Bronchial epithelial cell (primary cell): ENCODE measurements around the gene KDM4E. TPM values are rescaled to one million over a fixed set of nuclear protein-coding genes. Genes with fewer than 3 reads are reported as not detected.

Source experiments
- DNase-seq: peaks from one replicate; pipeline ENCODE4 v3.0.0-alpha.2; 2010; ENCODE audit warnings: low read depth
- FAIRE-seq: peaks from 2 replicates; lab custom pipeline; 2011; peaks lifted over from hg19 to GRCh38; lab: Jason Lieb, UNC
- H3K27me3 ChIP-seq: 2 replicates; pipeline ENCODE4 v1.5.1; 2011; ENCODE audit warnings: low read length; ENCODE audit not compliant: control insufficient read depth, insufficient read depth
- H3K36me3 ChIP-seq: 2 replicates; pipeline ENCODE4 v1.5.1; 2011; ENCODE audit warnings: low read length; ENCODE audit not compliant: control insufficient read depth, insufficient read depth
- H3K4me3 ChIP-seq: 2 replicates; pipeline ENCODE4 v1.5.1; 2011; ENCODE audit warnings: mild to moderate bottlenecking, low read depth, low read length, control low read depth
- CTCF ChIP-seq: IDR thresholded peaks from 2 replicates; pipeline ENCODE4 v1.5.1; 2011; ENCODE audit warnings: mild to moderate bottlenecking, moderate library complexity, low read length, control low read depth, inconsistent platforms; ENCODE audit not compliant: insufficient read depth, severe bottlenecking
- total RNA-seq: library from RNA; depleted of rRNA; stranded (reverse); fragments of >200 nt; gene quantifications from 2 replicates; pipeline ENCODE4 v1.2.1, GENCODE V29; 2014

The KDM4E gene
- total RNA-seq, 1 donor from 2014 or later, result not detected

- no peak for FAIRE-seq
- no peak for TF ChIP-seq CTCF
- Histone ChIP-seq H3K27me3 (no peaks in the 10 kb centered on the region), H3K4me3 (no peak overlapping the region), H3K36me3 (no peaks in the 10 kb centered on the region)
- peak; percentile 72 for DNase-seq
These were observed 49.9 kb downstream of the KDM4E start for GRCh38 chr11:95074792-95075563.

- Histone ChIP-seq H3K27me3 (no peaks in the 10 kb centered on the region), H3K4me3 (no peak overlapping the region), H3K36me3 (no peaks in the 10 kb centered on the region)
- DNase-seq (peak; percentile 74), FAIRE-seq (no peak)
- TF ChIP-seq CTCF, result no peak
These were observed 51.4 kb downstream of the KDM4E start for GRCh38 chr11:95076416-95076815.

- FAIRE-seq (no peak), DNase-seq (no peak)
These were observed 51.9 kb downstream of the KDM4E start for GRCh38 chr11:95076981-95077380.

More at GRCh38 chr11:95076981-95077380, 51.9 kb downstream of the KDM4E start:
- no peak for TF ChIP-seq CTCF
- Histone ChIP-seq H3K27me3 (no peaks in the 10 kb centered on the region), H3K4me3 (no peak overlapping the region), H3K36me3 (no peaks in the 10 kb centered on the region)

Other genes with a start within 250 kb of the KDM4E start
- gene CWC15, start 51.7 kb upstream of the KDM4E start, total RNA-seq, result 30.0 and 34.3 TPM in 2 replicates
- 0.53 and 0.90 TPM in 2 replicates for gene KDM4D, start 51.5 kb upstream of the KDM4E start, total RNA-seq
- gene KDM4F, start 24.2 kb downstream of the KDM4E start, total RNA-seq, result not detected in 2 replicates
- 13.4 and 17.5 TPM in 2 replicates for gene SRSF8, start 41.7 kb downstream of the KDM4E start, total RNA-seq
- gene ENDOD1, start 64.6 kb downstream of the KDM4E start, total RNA-seq, result 41.1 and 44.8 TPM in 2 replicates
- gene SESN3, start 205.9 kb downstream of the KDM4E start, total RNA-seq, result 12.4 and 25.0 TPM in 2 replicates